Measurements from ENCODE around the gene GTF2H3. TPM values are rescaled to one million over a fixed set of nuclear protein-coding genes. Genes with fewer than 3 reads are reported as not detected.

GTF2H3 gene
- polyA plus RNA-seq, 2 of the 4 experiments (the other 2 are of a cell fraction): 25.5 to 85.3 TPM

DNA sequence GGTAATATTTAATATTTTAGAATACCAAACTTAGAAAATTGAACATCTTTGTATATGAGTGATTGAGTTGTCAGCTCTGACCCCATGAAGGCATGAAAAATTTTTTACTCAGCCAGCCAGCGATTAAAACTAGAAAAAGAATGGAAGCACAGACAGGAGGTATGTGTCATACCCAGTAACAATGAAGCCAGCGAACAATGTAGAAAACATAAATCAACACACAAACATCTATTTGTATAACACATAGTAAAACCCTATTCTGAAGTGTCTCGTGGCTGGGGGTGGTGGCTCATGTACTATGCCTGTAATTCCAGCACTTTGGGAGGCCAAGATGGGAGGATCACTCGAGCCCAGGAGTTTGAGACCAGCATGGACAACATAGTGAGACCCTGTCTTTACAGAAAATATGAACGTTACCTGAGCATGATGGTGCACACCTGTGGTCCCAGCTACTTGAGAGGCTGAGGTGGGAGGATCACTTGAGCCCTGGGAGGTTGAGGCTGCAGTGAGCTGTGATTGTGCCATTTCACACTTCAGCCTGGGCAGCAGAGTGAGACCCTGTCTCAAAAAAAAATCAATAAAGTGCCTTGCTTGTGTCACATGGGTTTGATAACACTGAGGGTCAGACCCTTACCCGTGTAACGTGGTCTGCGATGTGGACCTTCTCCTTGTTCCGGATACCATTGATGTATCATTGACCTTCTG, 43.1 kb downstream of the GTF2H3 start:
- FAIRE-seq (no peak), ATAC-seq (no peak), DNase-seq (ENCODE audit: low read depth in 1 of 2, low spot score in 1 of 2) (no peak)
- Histone ChIP-seq H3K27ac (no peak overlapping the region), H3K4me1 (peaks cover 4% of the 10 kb centered on the region; the same call in 1 of the 3 replicates), H3K4me2 (no peak overlapping the region), H3K4me3 (no peak overlapping the region), H3K9me3 (no peaks in the 10 kb centered on the region)
- ChIA-PET CTCF (no interaction called here), POLR2A (no interaction called here)
- WGBS (ENCODE audit: missing lambda C conversion rate): 84% methylated on average over 9 of the region's 9 CpGs
- TF ChIP-seq POLR2AphosphoS2 (conservative IDR thresholded peaks at IDR 0.05; ENCODE audit: low read length) (no peak), KDM5A (IDR thresholded peaks at IDR 0.05) (no peak), RARB (CRISPR knock-in tag; IDR thresholded peaks at IDR 0.05) (no peak), RNF2 (IDR thresholded peaks at IDR 0.05; ENCODE audit: borderline replicate concordance, low read depth) (no peak), CBX8 (IDR thresholded peaks at IDR 0.05) (no peak)

DNA sequence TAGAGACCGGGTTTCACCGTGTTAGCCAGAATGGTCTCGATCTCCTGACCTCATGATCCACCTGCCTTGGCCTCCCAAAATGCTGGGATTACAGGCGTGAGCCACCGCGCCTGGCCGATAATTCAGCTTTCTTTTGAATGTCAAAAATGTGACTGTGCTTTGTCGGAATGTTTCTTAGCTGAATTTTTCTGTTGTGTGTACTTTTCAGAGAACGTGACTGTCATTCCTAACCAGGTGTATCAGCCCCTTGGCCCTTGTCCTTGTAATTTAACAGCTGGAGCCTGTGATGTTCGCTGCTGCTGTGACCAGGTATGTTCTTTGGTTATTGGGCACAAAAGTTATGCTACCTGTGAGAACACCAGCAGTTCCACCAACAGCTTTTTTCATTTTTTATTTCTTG, 45.4 kb downstream of the GTF2H3 start:
- no peak for TF ChIP-seq HDAC2 (IDR thresholded peaks at IDR 0.05)
- TF ChIP-seq CHD4 (IDR thresholded peaks at IDR 0.05; ENCODE audit: borderline replicate concordance): no peak
- TF ChIP-seq BHLHE40 (IDR thresholded peaks at IDR 0.05; ENCODE audit: low read depth, low read length): no peak
- TF ChIP-seq, protein P1, sequence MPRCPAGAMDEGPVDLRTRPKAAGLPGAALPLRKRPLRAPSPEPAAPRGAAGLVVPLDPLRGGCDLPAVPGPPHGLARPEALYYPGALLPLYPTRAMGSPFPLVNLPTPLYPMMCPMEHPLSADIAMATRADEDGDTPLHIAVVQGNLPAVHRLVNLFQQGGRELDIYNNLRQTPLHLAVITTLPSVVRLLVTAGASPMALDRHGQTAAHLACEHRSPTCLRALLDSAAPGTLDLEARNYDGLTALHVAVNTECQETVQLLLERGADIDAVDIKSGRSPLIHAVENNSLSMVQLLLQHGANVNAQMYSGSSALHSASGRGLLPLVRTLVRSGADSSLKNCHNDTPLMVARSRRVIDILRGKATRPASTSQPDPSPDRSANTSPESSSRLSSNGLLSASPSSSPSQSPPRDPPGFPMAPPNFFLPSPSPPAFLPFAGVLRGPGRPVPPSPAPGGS (IDR thresholded peaks at IDR 0.05): no peak
- TF ChIP-seq, protein P2, sequence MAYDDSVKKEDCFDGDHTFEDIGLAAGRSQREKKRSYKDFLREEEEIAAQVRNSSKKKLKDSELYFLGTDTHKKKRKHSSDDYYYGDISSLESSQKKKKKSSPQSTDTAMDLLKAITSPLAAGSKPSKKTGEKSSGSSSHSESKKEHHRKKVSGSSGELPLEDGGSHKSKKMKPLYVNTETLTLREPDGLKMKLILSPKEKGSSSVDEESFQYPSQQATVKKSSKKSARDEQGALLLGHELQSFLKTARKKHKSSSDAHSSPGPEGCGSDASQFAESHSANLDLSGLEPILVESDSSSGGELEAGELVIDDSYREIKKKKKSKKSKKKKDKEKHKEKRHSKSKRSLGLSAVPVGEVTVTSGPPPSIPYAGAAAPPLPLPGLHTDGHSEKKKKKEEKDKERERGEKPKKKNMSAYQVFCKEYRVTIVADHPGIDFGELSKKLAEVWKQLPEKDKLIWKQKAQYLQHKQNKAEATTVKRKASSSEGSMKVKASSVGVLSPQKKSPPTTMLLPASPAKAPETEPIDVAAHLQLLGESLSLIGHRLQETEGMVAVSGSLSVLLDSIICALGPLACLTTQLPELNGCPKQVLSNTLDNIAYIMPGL (CRISPR knock-in tag; IDR thresholded peaks at IDR 0.05; ENCODE audit: borderline replicate concordance): no peak
- no peak for TF ChIP-seq CBX8 (IDR thresholded peaks at IDR 0.05)
- no peak for TF ChIP-seq ZFP36 (IDR thresholded peaks at IDR 0.05; ENCODE audit: borderline replicate concordance, partially characterized antibody)
- TF ChIP-seq GATA3 (IDR thresholded peaks at IDR 0.05; ENCODE audit: borderline replicate concordance): no peak
- TF ChIP-seq FOSB (CRISPR knock-in tag; IDR thresholded peaks at IDR 0.05): no peak
- TF ChIP-seq, protein P3, sequence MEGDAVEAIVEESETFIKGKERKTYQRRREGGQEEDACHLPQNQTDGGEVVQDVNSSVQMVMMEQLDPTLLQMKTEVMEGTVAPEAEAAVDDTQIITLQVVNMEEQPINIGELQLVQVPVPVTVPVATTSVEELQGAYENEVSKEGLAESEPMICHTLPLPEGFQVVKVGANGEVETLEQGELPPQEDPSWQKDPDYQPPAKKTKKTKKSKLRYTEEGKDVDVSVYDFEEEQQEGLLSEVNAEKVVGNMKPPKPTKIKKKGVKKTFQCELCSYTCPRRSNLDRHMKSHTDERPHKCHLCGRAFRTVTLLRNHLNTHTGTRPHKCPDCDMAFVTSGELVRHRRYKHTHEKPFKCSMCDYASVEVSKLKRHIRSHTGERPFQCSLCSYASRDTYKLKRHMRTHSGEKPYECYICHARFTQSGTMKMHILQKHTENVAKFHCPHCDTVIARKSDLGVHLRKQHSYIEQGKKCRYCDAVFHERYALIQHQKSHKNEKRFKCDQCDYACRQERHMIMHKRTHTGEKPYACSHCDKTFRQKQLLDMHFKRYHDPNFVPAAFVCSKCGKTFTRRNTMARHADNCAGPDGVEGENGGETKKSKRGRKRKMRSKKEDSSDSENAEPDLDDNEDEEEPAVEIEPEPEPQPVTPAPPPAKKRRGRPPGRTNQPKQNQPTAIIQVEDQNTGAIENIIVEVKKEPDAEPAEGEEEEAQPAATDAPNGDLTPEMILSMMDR (IDR thresholded peaks at IDR 0.05): no peak
- no peak for TF ChIP-seq ZSCAN20 (CRISPR knock-in tag; IDR thresholded peaks at IDR 0.05)
- TF ChIP-seq RFX5 (IDR thresholded peaks at IDR 0.05): no peak
- no peak for TF ChIP-seq FOSL2 (IDR thresholded peaks at IDR 0.05)
- TF ChIP-seq FOSL2 (CRISPR knock-in tag; IDR thresholded peaks at IDR 0.05): no peak
- TF ChIP-seq NPAS2 (CRISPR knock-in tag; IDR thresholded peaks at IDR 0.05; ENCODE audit: borderline replicate concordance): no peak
- no peak for TF ChIP-seq EP300 (IDR thresholded peaks at IDR 0.05)
- no peak for TF ChIP-seq MAFK (IDR thresholded peaks at IDR 0.05; ENCODE audit: partially characterized antibody)
- TF ChIP-seq, protein P4, sequence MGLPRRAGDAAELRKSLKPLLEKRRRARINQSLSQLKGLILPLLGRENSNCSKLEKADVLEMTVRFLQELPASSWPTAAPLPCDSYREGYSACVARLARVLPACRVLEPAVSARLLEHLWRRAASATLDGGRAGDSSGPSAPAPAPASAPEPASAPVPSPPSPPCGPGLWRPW (IDR thresholded peaks at IDR 0.05): no peak
- ChIA-PET POLR2A (no interaction called here), CTCF (interaction anchor here (0.6 to 0.8 kb wide), 4 partner anchors 20 to 1955 kb away, joined by 3 to 5 read pairs (median 3); no protein-coding TSS in a partner anchor)
- WGBS (ENCODE audit: missing lambda C conversion rate): 96% methylated on average over 10 of the region's 10 CpGs
- no peak for DNase-seq (ENCODE audit: low read depth in 1 of 2, low spot score in 1 of 2)
- no peak overlapping the region for H3K27ac ChIP-seq
- H3K4me3 ChIP-seq: no peak overlapping the region
- FAIRE-seq: no peak
- no peak overlapping the region for H3K4me2 ChIP-seq
- H3K4me1 ChIP-seq: no peaks in the 10 kb centered on the region
- ATAC-seq: no peak
- H3K9me3 ChIP-seq: no peaks in the 10 kb centered on the region
